Large intestine (tissue), 12 donors: ENCODE results near the gene ZFP1. TPM values are rescaled to one million over a fixed set of nuclear protein-coding genes. Genes with fewer than 3 reads are reported as not detected.

ENCODE experiments used
- DNase-seq, 2 donors: peaks; one replicate each; pipeline versions ENCODE4 v3.0.0 to v3.0.0-alpha.2; 2013
- H3K27ac ChIP-seq: one replicate; pipeline ENCODE4 v1.5.1; 2013; ENCODE audit warnings: low read length
- H3K27me3 ChIP-seq: 2 replicates; pipeline ENCODE4 v1.6.1; 2013; ENCODE audit warnings: low read length; ENCODE audit not compliant: control insufficient read depth, insufficient read depth
- H3K36me3 ChIP-seq: 2 replicates; pipeline ENCODE4 v1.6.1; 2013; ENCODE audit warnings: low read length; ENCODE audit not compliant: control insufficient read depth, insufficient read depth
- H3K4me1 ChIP-seq: one replicate; pipeline ENCODE4 v1.6.1; 2013; ENCODE audit warnings: low read length; ENCODE audit not compliant: control insufficient read depth, insufficient read depth
- H3K4me3 ChIP-seq: one replicate; pipeline ENCODE4 v1.5.1; 2013; ENCODE audit warnings: low read length
- H3K9me3 ChIP-seq: one replicate; pipeline ENCODE4 v1.6.1; 2013; ENCODE audit warnings: mild to moderate bottlenecking, low read depth, low read length, moderate library complexity; ENCODE audit not compliant: control insufficient read depth
- WGBS: methylation state at CpG from one replicate; pipeline ENCODE4 v1.1.5; 2013; ENCODE audit warnings: low lambda C conversion rate; ENCODE audit not compliant: insufficient coverage; 5-methylcytosine and 5-hydroxymethylcytosine counted together
- long read RNA-seq, 11 donors: transcript quantifications; one replicate each; lab custom pipeline, GENCODE V29; 2026
- polyA plus RNA-seq: library from polyadenylated mRNA; unstranded; fragments of 120-200 nt; gene quantifications from one replicate; pipeline ENCODE4 v1.2.1, GENCODE V29; 2013

The ZFP1 gene
- polyA plus RNA-seq = 8.3 TPM
- long read RNA-seq, donor 1, partial matches to known transcripts = 0 of 2 reads
- long read RNA-seq, donor 1, other reads (novel, unspliced or antisense) = 0 of 2 reads
- long read RNA-seq, donor 2, partial matches to known transcripts = 0 of 2 reads
- long read RNA-seq, donor 2, other reads (novel, unspliced or antisense) = 0 of 2 reads
- long read RNA-seq, donor 3 = 0 reads
- long read RNA-seq, donor 4, partial matches to known transcripts = 0 of 1 reads
- long read RNA-seq, donor 4, other reads (novel, unspliced or antisense) = 0 of 1 reads
- long read RNA-seq, donor 5, partial matches to known transcripts = 0 of 2 reads
- long read RNA-seq, donor 5, other reads (novel, unspliced or antisense) = 0 of 2 reads
- long read RNA-seq, donor 6, partial matches to known transcripts = 0 of 2 reads
- long read RNA-seq, donor 6, other reads (novel, unspliced or antisense) = 0 of 2 reads
- long read RNA-seq, donor 7, partial matches to known transcripts = 0 of 3 reads
- long read RNA-seq, donor 7, other reads (novel, unspliced or antisense) = 0 of 3 reads
- long read RNA-seq, donor 8, partial matches to known transcripts = 0 of 6 reads
- long read RNA-seq, donor 8, other reads (novel, unspliced or antisense) = 0 of 6 reads
- long read RNA-seq, donor 9, partial matches to known transcripts = 0 of 1 reads
- long read RNA-seq, donor 9, other reads (novel, unspliced or antisense) = 0 of 1 reads
- long read RNA-seq, donor 10, partial matches to known transcripts = 0 of 4 reads
- long read RNA-seq, donor 10, other reads (novel, unspliced or antisense) = 0 of 4 reads
- long read RNA-seq, donor 11 = 0 reads

DNA sequence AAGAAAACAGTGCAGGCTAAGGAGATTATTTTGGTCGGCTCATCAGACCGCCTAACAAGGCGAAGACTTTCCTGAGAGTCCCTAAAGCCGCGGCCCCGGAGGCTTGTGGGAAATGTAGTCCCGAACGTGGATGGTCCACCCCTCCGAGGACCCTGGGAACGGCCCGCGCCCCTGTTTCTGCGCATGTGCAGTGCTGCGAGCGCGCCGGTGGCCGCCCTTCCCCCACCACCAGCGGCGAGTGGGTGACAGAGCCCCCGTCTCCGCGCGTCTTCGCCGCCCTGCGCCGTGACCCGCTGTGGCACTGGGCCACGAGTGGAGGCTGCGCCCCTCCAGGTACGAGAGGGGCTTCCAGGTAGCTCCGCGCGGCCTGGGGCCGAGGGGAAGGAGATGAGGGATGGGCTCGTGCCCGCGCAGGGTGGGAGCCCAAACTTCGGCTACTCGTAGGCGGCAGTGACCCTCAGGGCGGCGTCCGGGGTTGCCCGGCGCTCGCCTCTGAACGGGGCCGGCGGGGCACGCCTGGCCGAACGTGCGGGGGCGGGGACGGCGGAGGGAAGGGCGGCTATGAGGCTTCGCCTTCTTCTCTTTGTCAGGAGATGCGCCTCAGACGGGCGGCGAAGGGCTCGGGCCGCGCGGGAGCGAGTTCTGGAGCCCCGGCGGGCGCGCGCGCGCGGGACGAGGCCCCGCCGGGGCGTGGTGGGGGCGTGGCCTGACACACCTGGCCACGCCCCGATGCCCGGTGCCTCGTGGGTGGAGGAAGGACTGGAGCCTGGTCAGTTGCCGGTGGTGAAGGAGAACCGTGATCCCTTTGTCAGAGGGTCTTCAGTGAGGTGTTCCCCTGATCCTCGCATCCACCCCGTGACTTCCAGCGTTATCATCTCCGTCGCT lies at the start of gene ZFP1:
Gene ZFP1 (plus strand): TSS at position 214 of the 885 bp plus-strand sequence. CDS start 4,428 bp downstream, outside the sequence.
- Histone ChIP-seq H3K4me1 (no peaks in the 10 kb centered on the region), H3K9me3 (peaks cover 16% of the 10 kb centered on the region), H3K27ac (peak within 1 kb of the TSS; percentile 98), H3K4me3 (peak within 1 kb of the TSS; percentile 99), H3K36me3 (peaks cover 6% of the 10 kb centered on the region), H3K27me3 (no peaks in the 10 kb centered on the region)
- no CpG with 5 or more reads among the region's 93 CpGs for WGBS
- DNase-seq = peak; percentile 91 to 92

DNA sequence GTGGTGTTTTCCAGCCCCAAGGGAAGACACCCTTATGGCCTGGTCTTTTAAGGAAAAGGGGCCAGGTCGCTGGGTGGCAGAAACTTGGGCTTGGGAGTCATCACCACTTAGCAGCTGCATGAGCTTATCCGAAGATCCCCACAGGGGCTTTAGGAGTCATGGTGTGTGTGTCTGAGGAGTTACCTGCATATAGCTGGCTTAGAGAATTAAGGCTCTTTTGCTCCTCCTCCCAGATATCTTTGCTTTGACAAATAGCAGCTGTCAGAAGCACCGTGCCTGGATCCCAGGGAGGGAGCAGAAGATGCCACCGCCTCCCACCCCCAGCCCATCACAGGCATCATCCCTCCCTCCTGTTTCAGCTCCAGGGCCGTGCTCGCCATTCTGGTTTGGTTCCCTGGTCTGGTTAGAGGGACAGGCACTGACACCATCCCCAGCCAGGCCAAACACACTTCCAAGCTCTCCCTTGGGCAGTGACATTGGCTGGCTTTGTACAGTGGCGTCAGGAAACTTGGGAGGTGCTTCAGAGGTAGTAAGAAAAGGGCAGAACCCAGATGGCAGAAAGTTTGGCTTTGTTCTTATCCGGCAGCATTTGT lies 49.2 kb upstream of the ZFP1 start:
- Histone ChIP-seq H3K4me1 (no peaks in the 10 kb centered on the region), H3K27me3 (no peaks in the 10 kb centered on the region), H3K9me3 (no peaks in the 10 kb centered on the region), H3K27ac (no peak overlapping the region), H3K36me3 (peaks cover 2% of the 10 kb centered on the region), H3K4me3 (no peak overlapping the region)
- no CpG with 5 or more reads among the region's 8 CpGs for WGBS
- no peak for DNase-seq

DNA sequence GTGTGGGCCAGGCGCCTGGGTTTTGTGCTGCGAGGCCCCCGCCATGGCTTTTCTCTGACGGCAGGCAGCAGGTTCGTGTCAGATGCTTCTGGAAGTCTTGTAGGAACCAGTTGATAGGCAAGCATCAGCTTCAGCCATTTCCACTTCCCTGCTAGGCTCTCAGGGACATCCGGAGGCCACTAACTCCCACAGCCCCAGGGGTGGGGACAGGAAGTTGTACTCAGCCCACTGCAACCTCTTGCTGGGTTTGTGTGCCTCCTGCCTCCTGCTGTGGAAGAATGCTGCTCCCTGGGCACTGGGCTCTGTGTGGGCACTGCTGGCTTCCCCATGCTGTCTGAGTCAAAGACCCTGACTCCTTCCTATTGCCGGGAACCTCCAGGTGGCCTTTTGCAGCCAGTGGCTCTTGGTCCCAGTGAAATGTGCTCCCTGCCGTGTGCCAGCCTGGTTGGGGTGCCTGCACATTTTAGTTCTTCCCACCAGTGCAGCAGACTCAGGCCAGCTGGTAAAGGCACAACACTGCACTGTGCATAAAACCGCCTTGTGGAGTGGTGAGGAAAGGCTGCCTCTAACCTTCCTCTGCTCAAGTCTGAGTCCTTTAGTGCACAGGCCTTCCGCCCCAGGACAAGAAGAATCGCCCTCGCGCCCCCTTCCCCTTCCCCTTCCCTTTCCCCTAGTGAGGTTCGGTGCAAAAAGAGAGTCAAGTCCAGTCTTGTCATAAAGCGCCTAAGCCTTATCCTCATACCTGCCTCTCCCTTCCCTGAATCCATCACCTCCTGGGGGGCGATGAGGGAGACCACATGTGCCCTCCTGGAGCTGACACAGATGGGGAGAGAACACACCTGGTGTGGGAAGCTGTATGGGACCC lies 48.4 kb upstream of the ZFP1 start:
- Histone ChIP-seq H3K9me3 (no peaks in the 10 kb centered on the region), H3K27ac (no peak overlapping the region), H3K4me3 (no peak overlapping the region), H3K27me3 (no peaks in the 10 kb centered on the region), H3K36me3 (peaks cover 2% of the 10 kb centered on the region), H3K4me1 (no peaks in the 10 kb centered on the region)
- DNase-seq = no peak
- no CpG with 5 or more reads among the region's 16 CpGs for WGBS

DNA sequence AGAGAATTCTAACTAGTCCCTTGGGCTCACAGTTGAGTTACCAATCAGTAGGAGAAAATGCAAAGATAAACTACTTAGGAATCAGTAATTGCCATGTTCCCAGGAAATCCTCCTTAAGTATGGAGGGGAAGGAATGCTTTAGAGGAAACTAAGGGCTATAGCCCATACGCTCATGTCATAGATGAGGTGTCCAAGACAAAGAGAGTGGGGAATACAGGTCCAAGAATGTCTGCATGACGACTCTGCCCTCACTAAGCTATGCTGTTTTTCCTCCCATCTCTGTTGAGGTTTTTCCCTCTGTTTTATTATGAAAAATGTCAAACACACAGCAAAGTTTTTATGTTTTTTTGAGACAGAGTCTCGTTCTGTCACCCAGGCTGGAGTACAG lies 47.7 kb upstream of the ZFP1 start:
- H3K27ac ChIP-seq = no peak overlapping the region

DNA sequence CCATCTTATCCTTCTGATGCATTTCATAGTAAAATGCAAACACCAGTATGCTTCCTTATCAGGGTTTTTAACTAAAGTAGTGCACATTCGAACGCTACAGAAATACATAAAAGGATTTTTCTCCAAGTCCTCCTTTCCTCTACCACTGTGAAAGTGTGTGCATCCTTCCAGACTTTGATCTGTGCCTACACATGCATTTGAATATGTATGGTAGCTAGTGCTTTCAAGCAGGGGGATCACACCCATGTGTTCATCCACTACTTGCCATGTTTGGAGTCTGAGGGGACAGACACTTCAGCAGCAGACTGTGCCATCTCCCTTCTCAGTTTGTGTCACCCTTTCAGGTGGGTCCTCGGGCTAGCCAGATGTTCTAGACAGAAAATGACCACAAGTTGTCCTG lies 46.7 kb upstream of the ZFP1 start:
- DNase-seq = no peak
- Histone ChIP-seq H3K4me3 (no peak overlapping the region), H3K27ac (no peak overlapping the region), H3K9me3 (no peaks in the 10 kb centered on the region), H3K4me1 (peaks cover 2% of the 10 kb centered on the region), H3K27me3 (no peaks in the 10 kb centered on the region), H3K36me3 (peaks cover 4% of the 10 kb centered on the region)
- no CpG with 5 or more reads among the region's 3 CpGs for WGBS

More for the DNA sequence above, 47.7 kb upstream of the ZFP1 start:
- H3K27me3 ChIP-seq = no peaks in the 10 kb centered on the region
- DNase-seq = no peak
- H3K4me3 ChIP-seq = no peak overlapping the region
- no CpG with 5 or more reads among the region's 3 CpGs for WGBS
- H3K36me3 ChIP-seq = peaks cover 2% of the 10 kb centered on the region
- H3K9me3 ChIP-seq = no peaks in the 10 kb centered on the region
- peaks cover 2% of the 10 kb centered on the region for H3K4me1 ChIP-seq

DNA sequence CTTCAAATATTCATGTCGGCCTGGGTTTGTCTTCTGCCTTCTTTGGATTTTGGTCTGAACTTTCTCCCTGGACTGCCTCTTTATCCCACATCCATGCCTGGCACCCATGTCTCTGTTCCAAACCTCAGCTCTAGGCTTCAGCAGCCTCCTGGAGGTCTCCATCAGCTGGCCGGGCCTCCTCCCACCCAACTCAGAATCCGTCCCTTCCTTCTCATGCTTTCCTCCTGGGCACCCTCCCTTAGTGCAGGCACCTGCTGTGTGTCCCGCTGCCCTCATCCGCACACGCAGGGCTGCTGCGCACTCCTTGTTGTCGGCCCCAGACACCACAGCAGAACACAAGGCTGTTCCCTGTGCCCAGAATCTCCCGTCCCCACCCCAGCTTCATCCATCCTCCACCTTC lies 45.7 kb upstream of the ZFP1 start:
- no peak for DNase-seq
- H3K27me3 ChIP-seq = no peaks in the 10 kb centered on the region
- peaks cover 4% of the 10 kb centered on the region for H3K36me3 ChIP-seq
- H3K27ac ChIP-seq = no peak overlapping the region
- no peaks in the 10 kb centered on the region for H3K9me3 ChIP-seq
- no CpG with 5 or more reads among the region's 9 CpGs for WGBS
- H3K4me1 ChIP-seq = peaks cover 2% of the 10 kb centered on the region
- H3K4me3 ChIP-seq = no peak overlapping the region

DNA sequence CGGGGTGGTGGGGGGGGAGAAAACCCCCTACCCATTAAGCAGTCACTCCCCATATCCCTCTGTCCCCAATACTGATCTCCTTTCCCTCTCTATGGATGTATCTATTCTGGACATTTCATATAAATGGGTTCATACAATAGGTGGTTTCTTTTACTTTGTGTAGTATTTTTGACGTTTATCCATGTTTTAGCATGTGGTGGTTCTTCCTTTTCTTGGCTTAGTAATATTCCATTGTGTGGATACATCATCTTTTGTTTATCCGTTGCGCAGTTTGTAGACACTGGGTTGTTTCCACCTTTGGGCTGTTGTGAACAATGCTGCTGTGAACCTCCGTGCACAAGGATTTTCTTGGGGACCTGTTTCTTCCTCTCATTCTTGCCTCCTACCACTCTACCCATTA lies 44.3 kb upstream of the ZFP1 start:
- Histone ChIP-seq H3K9me3 (no peaks in the 10 kb centered on the region), H3K36me3 (peaks cover 2% of the 10 kb centered on the region), H3K4me1 (peaks cover 3% of the 10 kb centered on the region), H3K4me3 (no peak overlapping the region), H3K27ac (no peak overlapping the region), H3K27me3 (no peaks in the 10 kb centered on the region)
- no peak for DNase-seq
- 100% methylated on average over 1 of the region's 5 CpGs for WGBS

DNA sequence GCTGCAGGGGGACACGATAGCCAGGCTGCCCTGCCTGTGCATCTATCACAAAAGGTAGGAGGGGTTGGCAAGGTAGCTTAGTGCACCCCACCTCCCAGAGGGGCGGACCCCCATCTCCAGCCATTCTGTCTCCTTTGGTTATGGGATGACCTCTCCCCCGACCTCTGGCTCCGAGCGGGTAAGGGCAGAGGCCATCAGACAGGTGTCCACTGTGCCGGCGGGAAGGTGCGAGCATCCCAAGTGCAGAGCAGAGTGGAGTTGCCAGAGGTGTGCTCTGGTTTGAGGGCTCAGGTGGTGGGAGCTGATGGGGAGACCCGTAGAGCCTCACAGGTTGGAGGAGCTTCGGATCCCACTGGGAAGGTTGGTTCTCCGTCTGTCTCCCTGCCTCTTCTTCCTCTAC lies 43.5 kb upstream of the ZFP1 start:
- peaks cover 9% of the 10 kb centered on the region for H3K4me1 ChIP-seq
- no peak for DNase-seq
- no CpG with 5 or more reads among the region's 11 CpGs for WGBS
- H3K27me3 ChIP-seq = no peaks in the 10 kb centered on the region
- H3K4me3 ChIP-seq = no peak overlapping the region
- no peaks in the 10 kb centered on the region for H3K9me3 ChIP-seq
- H3K27ac ChIP-seq = no peak overlapping the region
- peaks cover 2% of the 10 kb centered on the region for H3K36me3 ChIP-seq

DNA sequence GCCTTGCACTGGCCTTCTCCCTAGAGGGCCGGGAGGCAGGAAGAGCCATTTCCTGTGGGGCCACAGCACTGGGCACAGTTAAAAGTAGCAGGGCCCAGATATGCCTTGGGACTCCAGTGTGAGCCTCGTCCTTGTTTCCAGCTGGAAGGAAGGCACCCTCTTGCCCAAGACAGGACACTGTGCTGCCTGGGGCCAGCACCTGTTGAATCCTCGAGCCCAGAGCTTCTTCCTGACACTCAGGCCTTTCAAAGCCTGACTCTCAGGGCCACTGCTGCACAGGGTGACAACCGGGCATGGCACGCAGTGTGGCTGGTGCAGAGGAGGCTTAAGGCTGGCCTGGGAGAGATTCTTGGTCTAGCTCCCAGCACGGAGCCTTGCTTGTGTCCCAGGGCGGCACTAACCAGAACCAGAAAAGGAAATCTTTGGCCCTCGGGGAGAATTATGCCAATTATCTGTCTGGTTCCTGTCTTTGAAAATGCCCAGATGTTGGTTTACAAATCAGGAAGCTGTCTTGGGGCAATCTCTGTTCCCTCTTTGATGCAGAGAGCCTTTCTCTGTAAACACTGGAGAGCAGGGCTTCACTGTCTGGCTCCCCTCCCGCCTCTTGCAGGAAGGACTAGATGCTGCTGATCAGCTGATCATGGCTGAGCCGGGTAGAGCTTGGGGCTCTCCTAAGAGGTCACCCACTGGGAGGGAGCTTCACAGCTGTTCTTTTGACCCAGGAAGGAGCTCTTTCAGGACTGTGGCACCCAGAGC lies 42.8 kb upstream of the ZFP1 start:
- Histone ChIP-seq H3K4me1 (peaks cover 9% of the 10 kb centered on the region), H3K27ac (no peak overlapping the region), H3K9me3 (no peaks in the 10 kb centered on the region), H3K4me3 (no peak overlapping the region), H3K27me3 (no peaks in the 10 kb centered on the region), H3K36me3 (peaks cover 2% of the 10 kb centered on the region)
- no CpG with 5 or more reads among the region's 10 CpGs for WGBS
- DNase-seq = peak in 1 of 2 donors; percentile 34
